Muscle of leg (tissue), 11 donors: ENCODE results near the gene INSC. TPM values are rescaled to one million over a fixed set of nuclear protein-coding genes. Genes with fewer than 3 reads are reported as not detected.

Experiments used
- DNase-seq: peaks from one replicate; pipeline ENCODE4 v3.0.0; 2013
- H3K27ac ChIP-seq: one replicate; pipeline ENCODE4 v1.5.1; 2013; ENCODE audit warnings: mild to moderate bottlenecking, low read length, control low read depth
- H3K27me3 ChIP-seq: one replicate; pipeline ENCODE4 v1.6.1; 2013; ENCODE audit warnings: low read length; ENCODE audit not compliant: control insufficient read depth, insufficient read depth
- H3K36me3 ChIP-seq: one replicate; pipeline ENCODE4 v1.6.1; 2013; ENCODE audit warnings: low read length; ENCODE audit not compliant: control insufficient read depth, insufficient read depth
- H3K4me1 ChIP-seq: one replicate; pipeline ENCODE4 v1.6.1; 2013; ENCODE audit warnings: low read length; ENCODE audit not compliant: control insufficient read depth, insufficient read depth
- H3K4me3 ChIP-seq: one replicate; pipeline ENCODE4 v1.5.1; 2013; ENCODE audit warnings: low read length, control low read depth
- H3K9me3 ChIP-seq: replicated peaks from 2 replicates; pipeline ENCODE4 v1.6.1; 2013; ENCODE audit warnings: low read depth, low read length; ENCODE audit not compliant: control insufficient read depth
- WGBS: methylation state at CpG from one replicate; pipeline ENCODE4 v1.1.5; 2013; ENCODE audit warnings: missing lambda C conversion rate; ENCODE audit not compliant: insufficient coverage; 5-methylcytosine and 5-hydroxymethylcytosine counted together
- polyA plus RNA-seq, 8 donors: library from polyadenylated mRNA; unstranded; fragments of 120-200 nt; gene quantifications; one replicate each; pipeline versions ENCODE4 v1.2.1 to v1.2.3, GENCODE V29; 2013; ENCODE audit warnings: inconsistent platforms in 1 of 8, low replicate concordance in 1 of 8; ENCODE audit not compliant: insufficient read length in 8 of 8, insufficient read depth in 1 of 8
- total RNA-seq: library from RNA; stranded (reverse); fragments of 120-200 nt; gene quantifications from one replicate; pipeline ENCODE4 v1.2.4, GENCODE V29; 2013

INSC gene
- total and polyA plus RNA-seq, 9 donors, result 1.0 to 3.6 (median 1.8) TPM

GRCh38 chr11:15196704-15197103 is 82.0 kb downstream of the INSC start:
- WGBS, result 40% methylated on average over 1 of the region's 1 CpG
- Histone ChIP-seq H3K4me3 (no peak overlapping the region), H3K4me1 (peaks cover 11% of the 10 kb centered on the region), H3K27ac (no peak overlapping the region), H3K36me3 (no peaks in the 10 kb centered on the region), H3K9me3 (no peaks in the 10 kb centered on the region), H3K27me3 (peaks cover 2% of the 10 kb centered on the region)
- no peak for DNase-seq

GRCh38 chr11:15197696-15198095 is 83.0 kb downstream of the INSC start:
- Histone ChIP-seq H3K36me3 (no peaks in the 10 kb centered on the region), H3K9me3 (no peaks in the 10 kb centered on the region), H3K4me1 (peaks cover 11% of the 10 kb centered on the region), H3K4me3 (no peak overlapping the region), H3K27me3 (peaks cover 2% of the 10 kb centered on the region), H3K27ac (no peak overlapping the region)
- peak; percentile 74 for DNase-seq
- WGBS, result 40% methylated on average over 1 of the region's 2 CpGs

DNA sequence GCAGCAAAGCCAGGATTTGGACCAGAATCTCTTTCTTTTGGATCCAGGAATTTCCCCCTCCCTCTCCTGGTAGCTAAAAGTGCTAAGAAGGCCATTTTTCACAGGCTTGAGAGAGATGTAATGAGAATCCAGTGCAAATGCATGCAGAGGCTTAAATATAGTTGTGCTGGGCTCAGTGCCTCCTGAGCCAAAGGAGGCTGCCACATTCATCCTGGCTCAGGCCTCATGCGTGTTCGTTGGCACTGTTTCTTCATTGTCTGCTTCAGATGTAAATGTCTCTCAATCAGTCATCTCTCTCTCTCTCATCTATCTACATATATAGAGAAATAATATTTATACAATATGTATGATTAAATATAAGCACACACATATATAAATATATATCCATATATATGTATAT is 83.6 kb downstream of the INSC start:
- DNase-seq, result no peak
- H3K36me3 ChIP-seq, result no peaks in the 10 kb centered on the region
- WGBS, result no CpG with 5 or more reads among the region's 2 CpGs
- H3K4me1 ChIP-seq, result peaks cover 11% of the 10 kb centered on the region
- no peak overlapping the region for H3K27ac ChIP-seq
- no peaks in the 10 kb centered on the region for H3K9me3 ChIP-seq
- peaks cover 2% of the 10 kb centered on the region for H3K27me3 ChIP-seq
- no peak overlapping the region for H3K4me3 ChIP-seq

- no CpG with 5 or more reads among the region's 3 CpGs for WGBS
- H3K4me1 ChIP-seq, result peaks cover 11% of the 10 kb centered on the region
- H3K36me3 ChIP-seq, result no peaks in the 10 kb centered on the region
- H3K27ac ChIP-seq, result no peak overlapping the region
- peaks cover 2% of the 10 kb centered on the region for H3K27me3 ChIP-seq
- H3K9me3 ChIP-seq, result no peaks in the 10 kb centered on the region
- DNase-seq, result peak; percentile 57
- H3K4me3 ChIP-seq, result no peak overlapping the region
These were observed 85.0 kb downstream of the INSC start for GRCh38 chr11:15199693-15200092.

GRCh38 chr11:15200696-15201095 is 86.0 kb downstream of the INSC start:
- H3K9me3 ChIP-seq, result no peaks in the 10 kb centered on the region
- H3K27me3 ChIP-seq, result peaks cover 2% of the 10 kb centered on the region
- peaks cover 11% of the 10 kb centered on the region for H3K4me1 ChIP-seq
- no peak for DNase-seq
- no peak overlapping the region for H3K4me3 ChIP-seq
- no peaks in the 10 kb centered on the region for H3K36me3 ChIP-seq
- no peak overlapping the region for H3K27ac ChIP-seq
- 90% methylated on average over 12 of the region's 12 CpGs for WGBS

DNA sequence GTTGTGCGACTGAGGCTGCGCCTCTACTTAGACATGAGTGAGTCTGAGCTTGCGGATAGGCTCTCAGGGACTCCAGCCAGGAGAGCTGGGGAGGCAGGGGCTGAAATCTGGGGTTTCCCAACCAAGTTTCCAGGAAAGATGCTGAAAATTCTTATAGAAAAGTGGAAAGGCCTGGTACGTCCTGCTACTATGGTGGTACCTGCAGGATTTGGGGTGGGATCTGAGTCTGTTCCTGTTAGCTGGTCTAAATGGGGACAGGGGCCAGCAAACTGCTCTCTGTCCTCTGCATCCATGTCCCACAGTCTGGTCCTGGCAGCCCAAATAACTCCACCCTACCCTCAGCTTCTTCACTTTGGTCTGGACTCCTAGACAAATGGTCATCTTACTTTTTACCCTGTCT is 86.9 kb downstream of the INSC start:
- DNase-seq, result no peak
- Histone ChIP-seq H3K4me3 (no peak overlapping the region), H3K27me3 (peaks cover 2% of the 10 kb centered on the region), H3K27ac (no peak overlapping the region), H3K9me3 (no peaks in the 10 kb centered on the region), H3K36me3 (no peaks in the 10 kb centered on the region), H3K4me1 (peaks cover 9% of the 10 kb centered on the region)
- WGBS, result 93% methylated on average over 4 of the region's 4 CpGs

DNA sequence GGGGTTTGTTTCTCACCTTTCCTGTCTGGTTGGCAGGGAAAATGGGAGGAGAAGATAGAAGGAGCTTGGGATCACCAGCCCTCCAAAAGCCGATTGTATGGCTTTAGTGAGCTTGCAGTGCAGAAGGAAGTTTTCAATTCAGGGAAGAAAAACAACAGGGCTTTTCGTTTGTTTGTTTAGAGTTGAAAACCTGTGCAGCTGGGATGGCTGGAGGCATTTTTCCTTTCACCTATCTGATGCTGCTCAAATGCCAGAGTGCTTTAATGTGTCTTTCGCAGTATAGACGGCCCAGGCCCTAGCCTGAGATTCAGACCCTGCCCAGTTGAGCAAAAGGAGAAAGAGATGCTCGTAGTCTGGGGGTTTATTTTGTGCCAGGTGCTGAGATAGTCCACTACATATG is 87.9 kb downstream of the INSC start:
- H3K27ac ChIP-seq, result no peak overlapping the region
- DNase-seq, result no peak
- H3K36me3 ChIP-seq, result no peaks in the 10 kb centered on the region
- WGBS, result 53% methylated on average over 2 of the region's 5 CpGs
- peaks cover 9% of the 10 kb centered on the region for H3K4me1 ChIP-seq
- H3K9me3 ChIP-seq, result no peaks in the 10 kb centered on the region
- no peak overlapping the region for H3K4me3 ChIP-seq
- H3K27me3 ChIP-seq, result peaks cover 2% of the 10 kb centered on the region

- DNase-seq, result no peak
- Histone ChIP-seq H3K4me3 (no peak overlapping the region), H3K4me1 (peaks cover 6% of the 10 kb centered on the region), H3K9me3 (no peaks in the 10 kb centered on the region), H3K27me3 (peaks cover 2% of the 10 kb centered on the region), H3K27ac (no peak overlapping the region), H3K36me3 (no peaks in the 10 kb centered on the region)
- 58% methylated on average over 4 of the region's 10 CpGs for WGBS
These were observed 90.0 kb downstream of the INSC start for GRCh38 chr11:15204711-15205110.

DNA sequence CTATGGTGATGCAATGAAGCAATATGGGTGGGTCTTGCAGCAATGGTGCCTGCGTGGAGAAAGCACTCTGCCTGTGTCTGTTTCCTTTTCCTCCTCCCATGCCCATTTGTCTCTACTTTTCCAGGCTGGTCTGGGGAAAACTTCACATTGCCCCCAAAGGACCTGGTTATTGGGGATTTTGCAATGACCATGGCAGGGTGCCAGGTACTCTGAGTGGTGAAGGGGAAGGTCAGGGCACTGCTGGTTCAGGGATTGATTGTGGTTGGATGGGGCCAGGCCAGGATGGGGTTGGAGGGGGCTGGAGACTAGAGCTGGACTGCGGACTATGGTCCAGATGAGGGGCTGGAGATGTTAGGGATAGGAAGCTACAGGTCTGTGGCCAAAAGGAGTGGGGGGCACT is 92.1 kb downstream of the INSC start:
- no peak for DNase-seq
- H3K36me3 ChIP-seq, result no peaks in the 10 kb centered on the region
- no peaks in the 10 kb centered on the region for H3K9me3 ChIP-seq
- H3K27me3 ChIP-seq, result no peaks in the 10 kb centered on the region
- H3K4me1 ChIP-seq, result no peaks in the 10 kb centered on the region
- H3K4me3 ChIP-seq, result no peak overlapping the region
- 100% methylated on average over 1 of the region's 2 CpGs for WGBS
- H3K27ac ChIP-seq, result no peak overlapping the region

- no peaks in the 10 kb centered on the region for H3K36me3 ChIP-seq
- H3K27me3 ChIP-seq, result no peaks in the 10 kb centered on the region
- H3K27ac ChIP-seq, result no peak overlapping the region
- no peaks in the 10 kb centered on the region for H3K9me3 ChIP-seq
- DNase-seq, result peak; percentile 70
- 6% methylated on average over 6 of the region's 10 CpGs for WGBS
- H3K4me3 ChIP-seq, result no peak overlapping the region
- H3K4me1 ChIP-seq, result no peaks in the 10 kb centered on the region
These were observed 93.9 kb downstream of the INSC start for GRCh38 chr11:15208378-15209222.
